Loucy (cell line): Measurements from ENCODE around the gene FZR1.

Experiments
- H2AFZ ChIP-seq: fragments of 200-600 bp; sonication (generic); 2 replicates; pipeline ENCODE4 v1.6.0; 2016; ENCODE audit warnings: antibody characterized with exemption, mild to moderate bottlenecking, low read length, moderate library complexity
- H3F3A ChIP-seq: fragments of 200-600 bp; 2 replicates; pipeline ENCODE4 v1.6.0; 2016; ENCODE audit warnings: antibody characterized with exemption, low read depth, mild to moderate bottlenecking
- H3K27me3 ChIP-seq: fragments of 200-600 bp; sonication (generic); 2 replicates; pipeline ENCODE4 v1.6.1; 2014; ENCODE audit warnings: low read length, mild to moderate bottlenecking; ENCODE audit not compliant: insufficient read depth, poor library complexity, severe bottlenecking
- H3K36me3 ChIP-seq: fragments of 200-600 bp; sonication (generic); 2 replicates; pipeline ENCODE4 v1.6.1; 2016; ENCODE audit warnings: low read length; ENCODE audit not compliant: insufficient read depth
- H3K4me1 ChIP-seq: fragments of 200-600 bp; sonication (generic); 2 replicates; pipeline ENCODE4 v1.5.1; 2014; ENCODE audit warnings: low read length, mild to moderate bottlenecking; ENCODE audit not compliant: insufficient read depth, poor library complexity, severe bottlenecking
- H3K4me2 ChIP-seq: fragments of 200-600 bp; sonication (generic); 2 replicates; pipeline ENCODE4 v1.6.0; 2014; ENCODE audit warnings: antibody characterized with exemption, low read length, low read depth, mild to moderate bottlenecking; ENCODE audit not compliant: poor library complexity, severe bottlenecking
- H3K4me3 ChIP-seq: fragments of 200-600 bp; sonication (generic); 2 replicates; pipeline ENCODE4 v1.5.1; 2014; ENCODE audit warnings: low read length, mild to moderate bottlenecking, mixed read lengths; ENCODE audit not compliant: poor library complexity, severe bottlenecking
- H3K79me2 ChIP-seq: fragments of 200-600 bp; sonication (generic); 2 replicates; pipeline ENCODE4 v1.6.1; 2014; ENCODE audit warnings: low read length; ENCODE audit not compliant: insufficient read depth
- H3K9ac ChIP-seq: fragments of 200-600 bp; sonication (generic); 2 replicates; pipeline ENCODE4 v1.6.0; 2014; ENCODE audit warnings: mild to moderate bottlenecking, low read depth, low read length, moderate library complexity; ENCODE audit not compliant: poor library complexity, severe bottlenecking
- H3K9me2 ChIP-seq: fragments of 200-600 bp; sonication (generic); replicated peaks from 2 replicates; pipeline ENCODE4 v1.6.1; 2016; ENCODE audit warnings: low read depth, low read length, mixed read lengths
- H3K9me3 ChIP-seq: fragments of 200-600 bp; sonication (generic); 2 replicates; pipeline ENCODE4 v1.6.1; 2014; ENCODE audit warnings: mild to moderate bottlenecking, antibody characterized with exemption, low read length, low read depth; ENCODE audit not compliant: insufficient read depth
- H4K20me1 ChIP-seq: fragments of 200-600 bp; sonication (generic); 2 replicates; pipeline ENCODE4 v1.6.0; 2014; ENCODE audit warnings: antibody characterized with exemption, low read length, mild to moderate bottlenecking; ENCODE audit not compliant: insufficient read depth, poor library complexity, severe bottlenecking
- EZH2phosphoT487 ChIP-seq: fragments of 200-600 bp; IDR thresholded peaks from 2 replicates; pipeline ENCODE4 v1.6.1; 2018; ENCODE audit warnings: antibody characterized with exemption, mild to moderate bottlenecking, moderate library complexity, borderline replicate concordance
- TF ChIP-seq, protein P1 (sequence below): fragments of 200-600 bp; sonication (generic); conservative IDR thresholded peaks from 2 replicates; pipeline ENCODE4 v1.5.1; 2014; ENCODE audit warnings: mild to moderate bottlenecking, antibody characterized with exemption, low read length

The FZR1 gene

DNA sequence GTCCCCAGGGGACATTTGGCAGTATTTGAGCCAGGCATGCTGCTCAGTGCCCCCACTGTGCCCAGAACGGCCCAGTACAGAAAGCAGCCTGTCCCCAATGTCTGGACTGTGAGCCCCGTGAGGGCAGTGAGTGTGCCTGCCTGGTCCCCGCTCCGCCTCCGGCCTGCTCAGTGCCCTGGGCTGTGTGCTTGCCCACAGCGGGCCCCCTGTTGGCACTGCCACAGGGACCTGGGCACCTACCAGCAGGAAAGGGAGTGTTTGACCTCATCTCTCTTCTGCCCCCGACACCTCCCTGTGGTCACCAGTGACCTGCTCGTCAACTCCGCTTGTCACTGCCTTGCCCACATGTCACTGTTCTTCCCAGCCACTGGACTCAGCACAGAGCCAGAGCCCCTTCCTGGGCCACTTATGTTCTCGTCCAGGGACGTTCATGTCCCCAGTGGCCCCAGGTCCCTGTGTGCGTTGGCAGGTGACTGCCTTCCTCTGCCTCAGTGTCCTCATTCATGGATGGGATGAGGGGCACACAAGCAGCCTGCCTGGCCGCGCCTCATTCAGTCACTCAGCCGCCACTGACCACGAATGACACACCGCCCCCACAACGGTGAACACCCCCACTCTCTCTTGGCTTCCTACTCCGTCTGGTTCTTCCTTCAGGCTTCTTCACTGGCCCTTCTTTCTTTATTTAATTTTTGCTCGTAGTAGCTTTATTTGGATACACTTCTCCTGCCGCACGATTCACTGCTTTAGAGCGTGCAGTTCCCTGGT lies 2.8 kb downstream of the FZR1 start:
- Histone ChIP-seq H3K36me3 (no peaks in the 10 kb centered on the region), H3K9me2 (no peaks in the 10 kb centered on the region), H3K4me2 (peak overlapping the region; percentile 100), H4K20me1 (peaks cover 73% of the 10 kb centered on the region), H3K9me3 (no peaks in the 10 kb centered on the region), H2AFZ (no peak overlapping the region), H3F3A (no peaks in the 10 kb centered on the region), H3K4me1 (peaks cover 44% of the 10 kb centered on the region), H3K4me3 (peak overlapping the region; percentile 99), H3K9ac (peak overlapping the region; percentile 41), H3K79me2 (peaks cover 78% of the 10 kb centered on the region), H3K27me3 (no peaks in the 10 kb centered on the region)
- no peak for TF ChIP-seq EZH2phosphoT487
- TF ChIP-seq, protein P1, sequence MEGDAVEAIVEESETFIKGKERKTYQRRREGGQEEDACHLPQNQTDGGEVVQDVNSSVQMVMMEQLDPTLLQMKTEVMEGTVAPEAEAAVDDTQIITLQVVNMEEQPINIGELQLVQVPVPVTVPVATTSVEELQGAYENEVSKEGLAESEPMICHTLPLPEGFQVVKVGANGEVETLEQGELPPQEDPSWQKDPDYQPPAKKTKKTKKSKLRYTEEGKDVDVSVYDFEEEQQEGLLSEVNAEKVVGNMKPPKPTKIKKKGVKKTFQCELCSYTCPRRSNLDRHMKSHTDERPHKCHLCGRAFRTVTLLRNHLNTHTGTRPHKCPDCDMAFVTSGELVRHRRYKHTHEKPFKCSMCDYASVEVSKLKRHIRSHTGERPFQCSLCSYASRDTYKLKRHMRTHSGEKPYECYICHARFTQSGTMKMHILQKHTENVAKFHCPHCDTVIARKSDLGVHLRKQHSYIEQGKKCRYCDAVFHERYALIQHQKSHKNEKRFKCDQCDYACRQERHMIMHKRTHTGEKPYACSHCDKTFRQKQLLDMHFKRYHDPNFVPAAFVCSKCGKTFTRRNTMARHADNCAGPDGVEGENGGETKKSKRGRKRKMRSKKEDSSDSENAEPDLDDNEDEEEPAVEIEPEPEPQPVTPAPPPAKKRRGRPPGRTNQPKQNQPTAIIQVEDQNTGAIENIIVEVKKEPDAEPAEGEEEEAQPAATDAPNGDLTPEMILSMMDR: no peak

- Histone ChIP-seq H3F3A (no peaks in the 10 kb centered on the region), H3K36me3 (no peaks in the 10 kb centered on the region), H3K4me3 (peak overlapping the region; percentile 99), H3K9me2 (no peaks in the 10 kb centered on the region), H4K20me1 (peaks cover 79% of the 10 kb centered on the region), H3K9ac (peak overlapping the region; percentile 41), H3K9me3 (no peaks in the 10 kb centered on the region), H2AFZ (no peak overlapping the region), H3K79me2 (peaks cover 85% of the 10 kb centered on the region), H3K4me1 (peaks cover 44% of the 10 kb centered on the region), H3K27me3 (no peaks in the 10 kb centered on the region), H3K4me2 (peak overlapping the region; percentile 100)
- TF ChIP-seq, protein P1: no peak
- TF ChIP-seq EZH2phosphoT487: no peak
Observed at GRCh38 chr19:3509566-3509989, 3.5 kb downstream of the FZR1 start.

DNA sequence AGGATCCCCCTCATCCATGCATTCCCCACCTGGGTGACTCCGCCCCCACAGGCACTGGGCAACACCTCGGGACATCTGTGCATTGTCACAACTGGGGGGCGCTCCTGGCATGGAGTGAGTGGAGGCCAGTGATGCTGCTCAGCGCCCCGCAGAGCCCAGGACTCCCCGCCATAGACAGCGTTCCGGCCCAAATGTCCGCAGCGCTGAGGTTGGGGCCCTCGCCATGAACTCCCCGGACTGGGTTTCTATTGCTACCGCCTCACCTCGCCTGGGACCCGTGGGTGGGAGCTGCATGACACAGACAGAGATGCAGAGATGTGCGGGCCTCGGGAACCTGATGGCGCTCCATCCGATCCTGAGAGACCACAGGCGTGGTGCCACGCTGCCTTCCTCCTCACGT lies 4.6 kb downstream of the FZR1 start:
- H3K9me2 ChIP-seq: no peaks in the 10 kb centered on the region
- no peaks in the 10 kb centered on the region for H3K9me3 ChIP-seq
- H3K4me2 ChIP-seq: peak overlapping the region; percentile 100
- no peak overlapping the region for H3K9ac ChIP-seq
- no peak for TF ChIP-seq EZH2phosphoT487
- TF ChIP-seq, protein P1: no peak
- H3K36me3 ChIP-seq: peaks cover 5% of the 10 kb centered on the region; the same call in 1 of the 2 replicates
- H3K4me1 ChIP-seq: peaks cover 33% of the 10 kb centered on the region
- H3K27me3 ChIP-seq: no peaks in the 10 kb centered on the region
- H4K20me1 ChIP-seq: peaks cover 83% of the 10 kb centered on the region
- no peaks in the 10 kb centered on the region for H3F3A ChIP-seq
- H2AFZ ChIP-seq: no peak overlapping the region
- peaks cover 96% of the 10 kb centered on the region for H3K79me2 ChIP-seq
- no peak overlapping the region for H3K4me3 ChIP-seq
